PC-9 (cell line): ENCODE data around the gene SIK2.

ENCODE experiments used
- EZH2 ChIP-seq: fragments of 200-600 bp; sonication (generic); IDR thresholded peaks from 2 replicates; pipeline ENCODE4 v1.8.0; 2017; ENCODE audit warnings: antibody characterized with exemption, low read depth
- TF ChIP-seq, protein P1 (sequence below): fragments of 200-600 bp; sonication (generic); conservative IDR thresholded peaks from 2 replicates; pipeline ENCODE4 v1.6.1; 2017; ENCODE audit warnings: mixed run types, antibody characterized with exemption, mild to moderate bottlenecking, moderate library complexity

DNA sequence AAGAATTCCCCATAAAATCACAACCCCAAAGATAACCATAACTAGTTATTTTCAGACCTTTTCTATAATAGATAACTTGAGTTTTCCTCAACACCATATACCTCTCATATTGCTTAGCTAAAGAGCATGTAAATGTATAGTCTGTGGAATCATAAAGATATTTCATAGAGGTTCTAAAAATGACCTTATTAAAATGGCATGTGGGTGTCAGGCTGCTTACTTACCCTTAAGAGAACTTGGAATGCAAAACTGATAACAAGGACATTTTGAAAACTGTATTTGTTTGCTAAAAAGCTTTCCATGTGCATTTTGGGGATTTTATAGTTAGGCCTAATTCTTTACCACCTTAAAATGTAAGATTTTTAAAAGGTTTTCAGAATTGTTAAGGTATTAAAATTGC lies 4.7 kb downstream of the SIK2 start:
- TF ChIP-seq, protein P1, sequence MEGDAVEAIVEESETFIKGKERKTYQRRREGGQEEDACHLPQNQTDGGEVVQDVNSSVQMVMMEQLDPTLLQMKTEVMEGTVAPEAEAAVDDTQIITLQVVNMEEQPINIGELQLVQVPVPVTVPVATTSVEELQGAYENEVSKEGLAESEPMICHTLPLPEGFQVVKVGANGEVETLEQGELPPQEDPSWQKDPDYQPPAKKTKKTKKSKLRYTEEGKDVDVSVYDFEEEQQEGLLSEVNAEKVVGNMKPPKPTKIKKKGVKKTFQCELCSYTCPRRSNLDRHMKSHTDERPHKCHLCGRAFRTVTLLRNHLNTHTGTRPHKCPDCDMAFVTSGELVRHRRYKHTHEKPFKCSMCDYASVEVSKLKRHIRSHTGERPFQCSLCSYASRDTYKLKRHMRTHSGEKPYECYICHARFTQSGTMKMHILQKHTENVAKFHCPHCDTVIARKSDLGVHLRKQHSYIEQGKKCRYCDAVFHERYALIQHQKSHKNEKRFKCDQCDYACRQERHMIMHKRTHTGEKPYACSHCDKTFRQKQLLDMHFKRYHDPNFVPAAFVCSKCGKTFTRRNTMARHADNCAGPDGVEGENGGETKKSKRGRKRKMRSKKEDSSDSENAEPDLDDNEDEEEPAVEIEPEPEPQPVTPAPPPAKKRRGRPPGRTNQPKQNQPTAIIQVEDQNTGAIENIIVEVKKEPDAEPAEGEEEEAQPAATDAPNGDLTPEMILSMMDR = no peak
- no peak for TF ChIP-seq EZH2
